HT-29 (cell line): ENCODE measurements around the gene OR2A25. TPM values are rescaled to one million over a fixed set of nuclear protein-coding genes. Genes with fewer than 3 reads are reported as not detected.
"Not testable (repeated sequence)": the region's sequence is repeated elsewhere in the genome, so short reads cannot be mapped to it uniquely, and the experiment has no call there.

Experiments used
- DNase-seq: peaks from one replicate; pipeline ENCODE4 v3.0.0-alpha.2; 2015; ENCODE audit warnings: low spot score
- total RNA-seq: library from RNA; depleted of rRNA; stranded (reverse); fragments of >200 nt; shearing (Covaris generic); gene quantifications from 2 replicates; pipeline ENCODE4 v1.2.3, GENCODE V29; 2014; rRNA removed

Gene OR2A25
- not detected in 2 replicates for total RNA-seq

- no peak for DNase-seq
Measured at GRCh38 chr7:144069511-144069910, at the start of gene OR2A25. OR2A25 (plus strand) TSS chr7:144069811; CDS start chr7:144074220, 4,409 bp downstream.

- no peak for DNase-seq
Measured at GRCh38 chr7:144020340-144020739, 49.3 kb upstream of the OR2A25 start.

GRCh38 chr7:144022169-144022568 lies 47.4 kb upstream of the OR2A25 start:
- DNase-seq = no peak

- no peak for DNase-seq
Measured at GRCh38 chr7:144023171-144023827, 46.3 kb upstream of the OR2A25 start.

GRCh38 chr7:144024213-144024612 lies 45.4 kb upstream of the OR2A25 start:
- no peak for DNase-seq

- no peak for DNase-seq
Measured at GRCh38 chr7:144026203-144026883, 43.3 kb upstream of the OR2A25 start.

GRCh38 chr7:144027070-144027469 lies 42.5 kb upstream of the OR2A25 start:
- peak; percentile 53 for DNase-seq

- DNase-seq = no peak
Measured at GRCh38 chr7:144027974-144028373, 41.6 kb upstream of the OR2A25 start.

GRCh38 chr7:144028547-144028946 lies 41.1 kb upstream of the OR2A25 start:
- DNase-seq = no peak

GRCh38 chr7:144032516-144032915 lies 37.1 kb upstream of the OR2A25 start:
- no peak for DNase-seq

- DNase-seq = no peak
Measured at GRCh38 chr7:144032985-144033709, 36.5 kb upstream of the OR2A25 start.

- no peak for DNase-seq
Measured at GRCh38 chr7:144035385-144035784, 34.2 kb upstream of the OR2A25 start.

GRCh38 chr7:144036302-144036885 lies 33.2 kb upstream of the OR2A25 start:
- no peak for DNase-seq

GRCh38 chr7:144037414-144038035 lies 32.1 kb upstream of the OR2A25 start:
- DNase-seq = no peak

- DNase-seq = no peak
Measured at GRCh38 chr7:144038887-144039286, 30.7 kb upstream of the OR2A25 start.

- DNase-seq = no peak
Measured at GRCh38 chr7:144048648-144049047, 21.0 kb upstream of the OR2A25 start, which contains the start of gene OR2A5. OR2A5 (plus strand) TSS chr7:144048948; CDS start chr7:144050402, 1,454 bp downstream.

GRCh38 chr7:144049491-144049890 lies 20.1 kb upstream of the OR2A25 start:
- no peak for DNase-seq

- no peak for DNase-seq
Measured at GRCh38 chr7:144050093-144050492, 19.5 kb upstream of the OR2A25 start.

GRCh38 chr7:144050884-144051283 lies 18.7 kb upstream of the OR2A25 start:
- DNase-seq = not testable (repeated sequence)

GRCh38 chr7:144057954-144058353 lies 11.7 kb upstream of the OR2A25 start:
- DNase-seq = peak; percentile 10

- DNase-seq = no peak
Measured at GRCh38 chr7:144063710-144064109, 5.9 kb upstream of the OR2A25 start.

- DNase-seq = no peak
Measured at GRCh38 chr7:144069953-144070352, 342 bp downstream of the OR2A25 start.
